Activated CD8-positive, alpha-beta memory T cell treated with anti-CD3 and anti-CD28 coated beads for 36 hours (primary cell): ENCODE measurements around the gene USP44. TPM values are rescaled to one million over a fixed set of nuclear protein-coding genes. Genes with fewer than 3 reads are reported as not detected.

Experiments
- CTCF ChIA-PET: fragments of 350-600 bp; sonication (Branson Sonifier 250); formaldehyde crosslinking; loops from one replicate; lab custom pipeline; 2021; ENCODE audit warnings: antibody characterized with exemption; lab: Charles Lee
- POLR2A ChIA-PET: fragments of 350-600 bp; sonication (Branson Sonifier 250); formaldehyde crosslinking; loops from one replicate; lab custom pipeline; 2021; ENCODE audit warnings: antibody characterized with exemption; lab: Charles Lee
- total RNA-seq, 2 experiments: library from RNA; stranded (reverse); gene quantifications; one replicate each; pipeline ENCODE4 v1.2.3, GENCODE V29; 2021

USP44 gene
- total RNA-seq, 2 experiments from 2014 or later: 10.6 to 11.5 TPM

DNA sequence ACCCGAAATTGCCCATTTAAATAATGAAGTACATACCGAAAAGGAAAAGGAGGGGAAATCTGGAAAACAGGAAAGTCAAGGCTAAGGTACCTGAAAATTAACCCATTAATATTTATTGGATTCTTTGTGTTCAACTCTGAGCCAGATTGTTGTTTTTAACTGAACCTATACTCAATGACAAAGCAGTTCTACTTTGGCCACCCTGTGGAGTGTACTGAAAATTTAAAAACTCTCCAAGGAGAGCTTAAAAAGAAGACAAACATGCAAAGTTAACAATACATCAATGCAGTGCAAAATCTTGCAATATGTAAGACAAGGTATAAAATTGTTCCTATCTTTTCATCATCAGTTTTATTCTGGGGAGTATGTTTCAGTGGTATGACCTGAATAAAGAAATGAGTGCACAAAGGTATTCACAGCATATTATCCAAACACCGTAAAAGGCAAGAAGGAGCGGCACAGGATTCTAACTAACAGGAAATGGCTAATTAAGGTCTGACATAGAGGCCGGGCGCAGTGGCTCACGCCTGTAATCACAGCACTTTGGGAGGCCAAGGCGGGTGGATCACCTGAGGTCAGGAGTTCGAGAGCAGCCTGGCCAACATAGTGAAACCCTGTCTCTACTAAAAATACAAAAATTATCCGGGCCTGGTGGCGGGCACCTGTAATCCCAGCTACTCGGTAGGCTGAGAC, 1.7 kb downstream of the USP44 start:
- ChIA-PET POLR2A (interaction anchor here (0.6 kb wide), 1 partner anchor 407 kb away, joined by 5 read pairs; no protein-coding TSS in a partner anchor), CTCF (interaction anchor here (0.7 kb wide), 2 partner anchors 163 to 942 kb away, joined by 3 to 5 read pairs; no protein-coding TSS in a partner anchor)

DNA sequence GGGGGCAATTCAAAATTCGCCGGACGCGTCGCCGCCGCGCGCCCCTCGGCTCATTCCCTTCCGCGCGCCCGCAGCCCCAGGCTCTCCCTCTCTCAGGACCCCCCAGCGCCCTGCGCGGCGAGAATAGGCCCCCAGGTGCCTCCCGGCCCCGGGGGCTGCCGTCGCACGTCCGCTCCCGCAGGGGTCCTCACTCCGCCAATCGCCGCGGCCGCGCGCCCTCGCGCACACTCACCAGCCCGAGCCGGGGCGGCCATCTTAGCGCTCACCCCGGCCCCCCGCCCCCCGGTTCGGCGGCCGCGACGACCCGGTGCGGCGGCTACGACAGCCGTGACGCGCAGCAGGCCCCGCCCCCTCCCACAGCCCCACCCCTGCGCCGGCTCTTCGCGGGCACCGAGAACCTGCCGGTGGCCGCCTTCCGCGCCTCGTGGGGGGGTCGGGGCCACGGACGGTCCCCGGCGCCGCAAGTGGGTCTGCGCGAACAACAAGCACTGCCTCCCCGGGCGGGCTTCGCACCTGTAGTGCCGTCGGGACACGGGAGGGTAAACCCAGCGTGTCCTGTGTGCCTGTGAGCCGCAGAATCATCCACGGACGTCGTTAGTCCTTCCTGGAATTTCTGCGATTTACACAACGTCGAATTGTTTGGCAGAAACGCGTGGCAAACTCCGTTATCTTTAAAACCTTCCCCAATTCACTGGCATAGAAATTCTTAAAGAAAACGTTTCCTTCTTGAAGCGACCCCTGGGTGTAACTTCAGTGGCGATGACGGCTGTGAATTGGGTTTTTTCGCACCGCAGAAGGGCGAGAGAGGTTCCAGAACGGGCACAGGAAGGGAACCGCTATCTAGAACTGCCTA, 2.5 kb downstream of the USP44 start:
- POLR2A ChIA-PET: interaction anchor here (1.0 kb wide), 1 partner anchor 10 kb away, joined by 9 read pairs; no protein-coding TSS in a partner anchor
- CTCF ChIA-PET: no interaction called here

GRCh38 chr12:95548056-95548538, 3.2 kb downstream of the USP44 start:
- CTCF ChIA-PET: no interaction called here
- POLR2A ChIA-PET: interaction anchor here (1.0 kb wide), 1 partner anchor 10 kb away, joined by 9 read pairs; no protein-coding TSS in a partner anchor

GRCh38 chr12:95547522-95548055, 3.7 kb downstream of the USP44 start:
- ChIA-PET CTCF (no interaction called here), POLR2A (interaction anchor here (0.6 to 1.0 kb wide), 2 partner anchors 9 to 24 kb away, joined by 7 to 9 read pairs; no protein-coding TSS in a partner anchor)

DNA sequence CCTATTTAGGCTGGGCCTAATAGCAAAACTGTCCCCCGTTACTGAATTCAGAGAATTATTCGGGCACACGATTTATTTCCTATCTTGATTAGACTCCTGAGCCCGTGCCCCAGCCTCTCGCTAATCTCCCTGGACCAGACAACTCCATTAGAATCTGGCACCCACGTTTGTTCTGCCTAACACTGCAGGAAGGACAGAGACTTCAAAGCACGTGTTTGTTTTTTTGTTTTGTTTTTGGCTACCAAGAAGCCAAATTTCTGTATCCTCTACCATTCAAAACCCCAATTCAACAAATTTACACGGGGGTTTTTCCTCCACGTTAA, 4.8 kb downstream of the USP44 start:
- ChIA-PET POLR2A (no interaction called here), CTCF (no interaction called here)

- POLR2A ChIA-PET: no interaction called here
- CTCF ChIA-PET: no interaction called here
These were observed 5.4 kb downstream of the USP44 start for GRCh38 chr12:95545731-95546490.

- CTCF ChIA-PET: no interaction called here
- POLR2A ChIA-PET: no interaction called here
These were observed 6.0 kb downstream of the USP44 start for GRCh38 chr12:95545303-95545702.

GRCh38 chr12:95544756-95545155, 6.5 kb downstream of the USP44 start:
- CTCF ChIA-PET: no interaction called here
- POLR2A ChIA-PET: no interaction called here

- ChIA-PET CTCF (interaction anchor here (0.7 kb wide), 1 partner anchor 919 kb away, joined by 3 read pairs; no protein-coding TSS in a partner anchor), POLR2A (no interaction called here)
These were observed 8.0 kb downstream of the USP44 start for GRCh38 chr12:95543305-95543704.

DNA sequence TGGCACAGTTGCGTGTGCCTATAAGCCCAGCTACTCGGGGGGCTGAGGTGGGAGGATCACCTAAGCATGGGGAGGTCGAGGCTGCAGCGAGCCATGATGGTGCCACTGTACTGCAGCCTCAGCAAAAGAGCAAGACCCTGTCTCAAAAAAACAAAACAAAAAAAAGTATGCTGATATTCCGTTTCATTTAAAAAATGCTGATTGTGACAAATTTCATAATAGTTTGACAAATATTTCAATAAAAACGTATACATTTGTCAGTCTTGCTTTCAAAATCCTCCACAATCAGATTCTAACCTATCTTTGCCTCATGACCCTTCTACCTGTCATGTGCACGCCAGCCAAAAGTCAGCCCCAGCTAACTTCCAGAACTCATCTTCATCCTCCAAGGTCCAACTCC, 9.8 kb downstream of the USP44 start:
- POLR2A ChIA-PET: no interaction called here

DNA sequence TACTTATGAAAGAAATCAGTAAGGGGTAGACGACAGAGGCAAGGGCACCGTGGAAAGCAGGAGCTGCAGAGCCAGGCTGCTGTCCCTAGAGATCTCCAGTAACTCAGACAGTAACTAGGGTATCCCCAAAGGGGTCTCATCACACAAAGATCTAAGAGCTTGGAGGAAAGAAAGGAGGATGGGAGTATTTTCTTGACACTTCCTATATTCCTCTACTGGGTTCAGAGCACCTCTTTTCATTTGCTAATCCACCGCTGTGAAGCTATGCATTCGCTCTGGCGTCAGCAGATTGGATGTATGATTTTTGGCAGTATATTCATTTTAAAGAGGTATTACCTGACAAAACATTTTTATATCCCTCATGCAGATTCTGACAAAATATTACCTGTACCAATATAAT, 12.6 kb downstream of the USP44 start:
- POLR2A ChIA-PET: interaction anchor here (1.0 kb wide), 1 partner anchor 10 kb away, joined by 9 read pairs; no protein-coding TSS in a partner anchor
- CTCF ChIA-PET: interaction anchor here (0.6 to 1.2 kb wide), 3 partner anchors 10 to 668 kb away, joined by 3 read pairs; no protein-coding TSS in a partner anchor

More for the DNA sequence above, 9.8 kb downstream of the USP44 start:
- CTCF ChIA-PET: no interaction called here

DNA sequence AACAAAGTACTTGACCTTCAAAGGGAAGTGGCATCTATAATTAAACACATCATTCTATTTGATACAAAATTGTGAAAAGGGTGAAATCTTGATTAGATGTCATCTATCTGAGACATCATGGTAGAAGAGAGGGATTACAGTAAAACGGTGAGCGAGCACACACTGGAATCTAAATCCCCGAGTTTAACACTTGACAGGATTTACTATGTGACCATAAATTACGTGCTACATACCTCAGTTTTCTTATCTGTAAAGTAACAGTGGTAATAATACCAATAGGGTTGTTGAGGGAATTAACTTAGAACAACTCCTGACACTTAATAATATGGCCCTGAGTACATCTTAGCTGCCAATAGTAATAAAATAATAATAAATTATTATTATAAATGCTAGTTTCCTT, 13.3 kb downstream of the USP44 start:
- ChIA-PET POLR2A (interaction anchor here (1.0 kb wide), 1 partner anchor 10 kb away, joined by 9 read pairs; no protein-coding TSS in a partner anchor), CTCF (interaction anchor here (0.7 to 1.2 kb wide), 2 partner anchors 10 to 369 kb away, joined by 3 read pairs; no protein-coding TSS in a partner anchor)

- POLR2A ChIA-PET: interaction anchor here (0.6 to 0.7 kb wide), 2 partner anchors 295 to 501 kb away, joined by 3 to 6 read pairs; partner anchors contain the start of gene LTA4H
- CTCF ChIA-PET: interaction anchor here (0.6 to 1.9 kb wide), 9 partner anchors 17 to 586 kb away, joined by 3 to 7 read pairs (median 3); partner anchors contain the start of gene METAP2
These were observed 17.3 kb downstream of the USP44 start for GRCh38 chr12:95533985-95534384.

DNA sequence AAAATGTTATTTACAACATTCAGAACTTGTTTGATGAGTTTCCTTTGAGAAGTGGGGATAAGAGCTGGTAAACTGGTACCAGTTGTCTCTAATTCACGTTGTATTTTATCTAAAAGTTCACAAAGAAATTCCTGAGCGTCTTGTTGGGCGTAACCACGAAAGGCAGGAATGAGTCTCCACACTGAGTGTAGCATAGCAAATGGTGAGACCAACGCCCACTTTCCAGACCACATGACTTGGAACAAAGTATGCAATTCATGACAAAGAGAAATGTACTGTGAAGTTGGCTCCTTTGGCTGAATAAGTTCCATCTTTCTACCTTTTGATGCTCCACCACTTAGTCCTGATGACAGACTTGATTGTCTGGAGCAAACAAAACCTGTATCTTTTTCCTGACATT, 18.4 kb downstream of the USP44 start:
- ChIA-PET CTCF (interaction anchor here (1.2 kb wide), 1 partner anchor 10 kb away, joined by 3 read pairs; no protein-coding TSS in a partner anchor), POLR2A (no interaction called here)

DNA sequence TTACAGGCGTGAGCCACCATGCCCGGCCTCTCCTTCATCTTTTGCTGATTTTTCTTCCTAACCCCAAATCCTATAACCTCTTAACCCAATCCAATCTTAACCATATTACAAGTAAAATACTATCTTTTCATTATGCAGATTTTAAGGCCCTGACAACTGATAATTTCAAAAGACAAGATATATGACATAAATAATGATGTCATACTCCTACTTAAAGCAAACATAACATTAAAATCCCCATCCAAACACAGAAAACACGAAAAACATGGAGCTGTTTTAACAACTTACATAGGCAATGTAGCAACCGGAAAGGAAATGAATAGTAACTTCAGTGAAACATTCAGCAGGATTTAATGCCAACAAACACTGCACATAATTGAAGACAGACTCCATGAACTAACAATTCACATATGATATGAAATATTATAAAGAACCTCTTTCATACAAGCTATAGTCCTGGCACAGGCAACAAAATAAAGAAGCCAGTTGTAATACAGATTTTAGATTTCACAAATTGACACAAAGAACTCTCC, 21.5 kb downstream of the USP44 start:
- CTCF ChIA-PET: interaction anchor here (0.6 kb wide), 1 partner anchor 153 kb away, joined by 4 read pairs; no protein-coding TSS in a partner anchor
- POLR2A ChIA-PET: no interaction called here

GRCh38 chr12:95528431-95528830, 22.8 kb downstream of the USP44 start:
- ChIA-PET POLR2A (no interaction called here), CTCF (interaction anchor here (0.6 to 1.3 kb wide), 2 partner anchors 10 to 314 kb away, joined by 3 to 4 read pairs; no protein-coding TSS in a partner anchor)

DNA sequence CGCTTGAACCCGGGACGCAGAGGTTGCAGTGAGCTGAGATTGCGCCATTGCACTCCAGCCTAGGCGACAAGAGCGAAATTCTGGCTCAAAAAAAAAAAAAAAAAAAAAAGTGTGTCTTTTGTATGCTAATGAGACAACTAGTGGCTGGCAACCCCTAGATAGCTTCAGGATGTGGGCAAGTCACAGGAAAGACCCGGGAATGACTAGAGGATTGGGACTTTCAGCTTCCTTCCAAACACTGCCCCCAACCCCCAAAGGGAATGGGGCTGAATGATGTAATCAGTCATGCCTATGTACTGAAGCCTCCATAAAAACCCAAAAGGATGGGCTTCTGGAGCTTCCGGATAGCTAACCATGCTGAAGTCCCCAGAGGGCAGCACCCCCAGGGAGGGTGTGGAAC, 28.6 kb downstream of the USP44 start:
- ChIA-PET POLR2A (no interaction called here), CTCF (interaction anchor here (1.2 kb wide), 1 partner anchor 10 kb away, joined by 3 read pairs; no protein-coding TSS in a partner anchor)

GRCh38 chr12:95520816-95521215, 30.5 kb downstream of the USP44 start:
- CTCF ChIA-PET: no interaction called here
- POLR2A ChIA-PET: no interaction called here
